NCI-H1417 treated with DMSO at 0.1 percent for 48 hours (cell line): ENCODE data around the gene RAB3D.
A peak's percentile ranks its signal among the peaks of the same experiment; 100 is the strongest.

Experiments
- DNase-seq: peaks from one replicate; lab custom pipeline; 2025; lab: John Stamatoyannopoulos, UW

RAB3D gene

GRCh38 chr19:11295180-11295579 is 44.3 kb downstream of the RAB3D start:
- DNase-seq = no peak

- DNase-seq = peak; percentile 42
Observed at GRCh38 chr19:11293433-11294389, 45.7 kb downstream of the RAB3D start.

DNA sequence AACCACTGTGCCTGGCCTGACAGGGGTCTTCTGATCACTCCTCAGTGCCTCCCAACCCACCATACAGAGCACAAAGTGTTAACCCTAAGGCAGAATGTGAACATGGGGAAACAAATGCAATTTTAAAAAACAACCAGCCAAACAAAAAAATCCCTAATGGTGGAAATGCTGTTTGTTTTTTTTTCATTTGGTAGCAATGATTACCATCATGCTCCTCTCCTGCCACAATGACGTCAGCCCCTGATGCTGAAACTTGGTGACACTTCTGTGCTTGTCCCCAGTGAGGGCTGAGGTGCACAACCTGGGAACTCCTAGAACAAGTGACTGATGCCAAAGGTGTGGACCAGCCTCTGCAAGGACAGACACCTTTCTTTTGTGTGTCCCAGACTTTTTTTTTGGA is 47.5 kb downstream of the RAB3D start:
- DNase-seq = no peak

DNA sequence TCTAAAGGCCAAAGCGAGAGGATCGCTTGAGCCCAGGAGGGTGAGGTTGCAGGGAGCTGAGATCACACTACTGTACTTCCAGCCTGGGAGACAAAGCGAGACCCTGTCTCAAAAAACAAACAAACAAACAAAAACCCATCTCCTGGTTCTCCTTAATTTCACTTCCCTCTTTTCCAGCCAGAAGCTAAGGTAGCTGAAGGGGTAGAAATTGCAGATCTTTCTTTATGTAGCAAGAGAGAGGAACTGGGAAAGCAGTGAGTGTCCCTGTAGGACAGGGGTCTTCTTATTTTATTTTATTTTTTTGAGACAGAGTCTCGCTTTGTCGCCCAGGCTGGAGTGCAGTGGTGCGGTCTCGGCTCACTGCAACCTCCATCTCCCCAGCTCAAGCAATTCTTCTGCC is 48.0 kb downstream of the RAB3D start:
- no peak for DNase-seq

GRCh38 chr19:11290256-11290655 is 49.2 kb downstream of the RAB3D start:
- no peak for DNase-seq

- no peak for DNase-seq
Observed at GRCh38 chr19:11288349-11288748, 51.1 kb downstream of the RAB3D start.

DNA sequence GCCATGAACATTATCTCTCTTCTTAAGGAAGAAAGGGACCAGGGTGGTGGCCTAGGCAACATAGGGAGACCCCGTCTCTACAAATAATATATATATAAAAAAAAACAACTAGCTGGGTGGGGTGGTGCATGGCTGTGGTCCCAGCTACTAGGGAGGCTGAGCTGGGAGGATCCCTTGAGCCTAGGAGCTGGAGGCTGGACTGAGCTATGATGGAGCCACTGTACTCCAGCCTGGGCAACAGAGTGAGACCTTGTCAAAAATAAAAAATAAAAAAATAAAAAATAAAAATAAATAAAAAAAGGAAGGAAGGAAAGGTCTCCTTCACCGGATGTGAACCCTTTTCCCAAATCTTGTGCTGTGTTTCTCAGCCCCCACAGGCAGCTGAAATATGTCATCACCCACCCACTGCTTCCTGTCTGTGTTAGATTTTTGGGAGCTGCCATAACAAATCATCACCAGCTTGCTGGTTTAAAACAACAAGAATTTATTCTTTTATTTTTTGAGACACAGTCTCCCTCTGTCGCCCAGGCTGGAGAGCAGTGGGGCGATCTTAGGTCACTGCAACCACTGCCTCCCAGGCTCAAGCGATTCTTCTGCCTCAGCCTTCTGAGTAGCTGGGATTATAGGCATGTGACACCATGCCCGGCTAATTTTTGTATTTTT is 53.0 kb downstream of the RAB3D start:
- no peak for DNase-seq

- DNase-seq = no peak
Observed at GRCh38 chr19:11284515-11284914, 54.9 kb downstream of the RAB3D start.

DNA sequence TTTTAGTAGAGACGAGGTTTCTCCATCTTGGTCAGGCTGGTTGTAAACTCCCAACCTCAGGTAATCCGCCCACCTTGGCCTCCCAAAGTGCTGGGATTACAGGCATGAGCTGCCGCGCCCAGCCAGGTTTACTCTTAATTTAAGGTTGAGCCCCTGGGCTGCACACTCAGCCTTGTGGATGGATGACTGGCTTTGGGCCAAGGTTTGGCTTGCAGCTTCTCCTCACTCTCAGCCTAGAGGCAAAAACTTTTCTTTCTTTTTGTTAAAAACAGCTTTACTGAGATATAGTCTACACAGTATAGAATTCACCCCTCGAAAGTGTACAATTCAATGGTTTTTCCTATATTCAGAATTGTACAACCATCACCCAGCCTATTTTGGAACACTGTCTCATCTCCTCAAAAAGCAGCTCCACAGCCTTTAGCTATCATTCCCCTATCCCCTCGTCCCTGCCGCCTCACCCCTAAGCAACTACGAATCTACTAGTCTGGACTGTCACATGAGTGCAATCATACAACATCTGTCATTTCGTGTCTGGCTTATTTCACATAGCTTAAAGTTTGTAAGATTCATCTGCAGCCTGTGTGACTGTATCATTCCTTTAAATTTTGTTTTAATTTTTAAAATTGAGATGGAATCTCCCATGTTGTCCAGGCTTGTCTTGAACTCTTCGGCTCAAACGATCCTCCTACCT is 58.0 kb downstream of the RAB3D start:
- no peak for DNase-seq

GRCh38 chr19:11279505-11280236 is 59.8 kb downstream of the RAB3D start:
- DNase-seq = no peak

DNA sequence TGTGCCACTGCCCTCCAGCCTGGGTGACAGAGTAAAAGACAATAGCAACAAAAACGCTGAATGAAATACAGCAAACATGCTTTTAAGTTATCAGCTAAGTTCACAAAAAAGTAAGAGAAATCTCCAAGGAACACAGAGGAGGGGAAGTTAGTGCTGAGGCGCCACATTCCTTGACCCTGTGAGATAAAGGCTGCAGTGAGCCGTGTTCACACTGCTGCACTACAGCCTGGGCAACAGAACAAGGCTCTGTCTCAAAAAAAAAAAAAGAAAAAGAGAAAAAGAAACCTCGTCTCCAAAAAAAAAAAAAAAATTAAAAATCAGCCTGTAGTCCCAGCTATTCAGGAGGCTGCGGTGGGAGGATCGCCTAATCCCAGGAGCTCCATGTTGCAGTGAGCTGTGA is 60.8 kb downstream of the RAB3D start:
- DNase-seq = no peak

GRCh38 chr19:11274533-11275086 is 64.8 kb downstream of the RAB3D start:
- DNase-seq = no peak

- DNase-seq = no peak
Observed at GRCh38 chr19:11273989-11274388, 65.5 kb downstream of the RAB3D start.

DNA sequence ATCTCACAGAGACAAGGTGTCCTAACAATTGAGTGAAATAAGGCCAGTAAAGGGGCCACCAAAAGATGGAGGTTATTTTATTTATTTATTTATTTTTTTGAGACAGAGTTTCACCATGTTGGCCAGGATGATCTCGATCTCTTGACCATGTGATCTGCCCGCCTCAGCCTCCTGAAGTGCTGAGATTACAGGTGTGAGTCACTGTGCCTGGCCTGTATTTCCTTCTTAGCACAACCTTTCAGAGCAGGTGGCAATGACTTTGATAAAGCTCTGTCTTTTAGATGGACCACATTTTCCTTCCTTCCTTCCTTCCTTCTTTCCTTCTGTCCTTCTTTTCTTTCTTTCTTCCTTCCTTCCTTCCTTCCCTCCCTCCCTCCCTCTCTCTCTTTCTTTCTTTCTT is 66.2 kb downstream of the RAB3D start:
- no peak for DNase-seq
